Measurements from ENCODE around the gene RIMS3.
A peak's percentile ranks its signal among the peaks of the same experiment; 100 is the strongest.

The RIMS3 gene

GRCh38 chr1:40690771-40691537 is 25.5 kb upstream of the RIMS3 start:
- no peak for DNase-seq

DNA sequence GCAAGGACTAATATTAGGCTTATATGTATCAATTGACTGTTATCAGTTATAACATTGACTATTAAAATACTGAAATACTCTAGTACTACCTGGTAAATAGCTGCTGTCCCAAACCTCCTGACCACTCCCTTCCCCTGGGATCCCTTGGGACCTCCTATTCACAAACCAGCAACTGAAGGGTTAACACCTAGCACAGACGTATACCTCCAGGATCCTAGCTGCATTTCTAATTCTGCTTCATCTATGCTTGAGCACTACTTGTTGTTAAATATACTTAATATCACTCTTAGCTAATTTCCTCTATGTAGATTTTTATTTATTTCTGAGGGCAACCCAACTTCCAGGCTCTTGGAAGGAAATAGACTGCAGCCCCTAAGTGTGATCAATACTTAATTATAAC is 24.3 kb upstream of the RIMS3 start:
- no peak for DNase-seq

DNA sequence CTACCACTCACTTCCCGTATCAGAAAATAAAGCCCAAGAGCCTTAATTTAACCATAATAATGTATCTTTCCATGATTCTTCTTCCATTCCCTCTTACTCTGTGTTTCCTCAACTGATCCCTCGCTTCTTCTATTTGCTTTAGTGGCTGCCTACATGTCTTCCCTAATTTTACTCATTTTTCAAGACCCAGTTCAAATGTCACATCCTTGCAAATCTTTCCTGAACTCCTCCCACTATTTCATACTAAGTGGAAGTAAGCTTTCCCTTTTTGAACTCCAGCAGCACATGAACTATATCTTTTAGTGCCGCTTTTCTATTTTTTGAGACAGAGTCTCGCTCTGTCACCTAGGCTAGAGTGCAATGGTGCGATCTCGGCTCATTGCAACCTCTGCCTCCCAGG is 22.2 kb upstream of the RIMS3 start:
- no peak for DNase-seq

DNA sequence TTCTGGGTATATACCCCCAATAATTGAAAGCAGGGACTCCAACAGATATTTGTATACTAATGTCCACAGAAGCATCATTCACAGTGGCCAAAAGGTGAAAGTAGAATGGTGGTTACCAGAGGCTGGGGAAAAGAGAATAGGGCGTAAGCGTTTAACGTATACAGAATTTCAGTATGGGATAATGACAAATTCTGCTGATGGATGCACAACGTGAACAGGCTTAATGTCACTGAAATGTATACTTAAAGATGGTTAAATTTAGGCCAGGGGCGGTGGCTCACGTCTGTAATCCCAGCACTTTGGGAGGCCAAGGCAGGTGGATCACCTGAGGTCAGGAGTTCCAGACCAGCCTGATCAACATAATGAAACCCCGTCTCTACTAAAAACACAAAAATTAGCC is 21.6 kb upstream of the RIMS3 start:
- no peak for DNase-seq

DNA sequence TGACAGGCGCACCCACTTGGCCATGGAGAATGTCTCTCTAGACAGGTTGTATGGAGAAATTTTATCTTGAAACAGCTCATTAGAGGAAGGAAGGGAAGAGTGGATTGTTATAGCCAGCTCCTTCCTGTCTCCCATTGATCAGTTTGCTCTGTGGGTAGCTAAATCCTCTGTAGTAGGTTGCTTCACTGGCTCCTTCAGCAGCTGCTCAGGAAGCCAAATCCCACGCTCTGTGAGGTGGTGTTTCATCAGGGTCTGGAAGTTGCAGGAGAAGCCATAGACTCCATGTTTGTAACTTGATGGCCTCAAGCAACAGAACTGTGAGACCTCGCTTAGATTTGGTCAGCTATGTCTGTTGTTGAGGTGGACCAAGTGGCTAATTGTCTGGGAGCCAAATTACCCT is 19.2 kb upstream of the RIMS3 start:
- no peak for DNase-seq

DNA sequence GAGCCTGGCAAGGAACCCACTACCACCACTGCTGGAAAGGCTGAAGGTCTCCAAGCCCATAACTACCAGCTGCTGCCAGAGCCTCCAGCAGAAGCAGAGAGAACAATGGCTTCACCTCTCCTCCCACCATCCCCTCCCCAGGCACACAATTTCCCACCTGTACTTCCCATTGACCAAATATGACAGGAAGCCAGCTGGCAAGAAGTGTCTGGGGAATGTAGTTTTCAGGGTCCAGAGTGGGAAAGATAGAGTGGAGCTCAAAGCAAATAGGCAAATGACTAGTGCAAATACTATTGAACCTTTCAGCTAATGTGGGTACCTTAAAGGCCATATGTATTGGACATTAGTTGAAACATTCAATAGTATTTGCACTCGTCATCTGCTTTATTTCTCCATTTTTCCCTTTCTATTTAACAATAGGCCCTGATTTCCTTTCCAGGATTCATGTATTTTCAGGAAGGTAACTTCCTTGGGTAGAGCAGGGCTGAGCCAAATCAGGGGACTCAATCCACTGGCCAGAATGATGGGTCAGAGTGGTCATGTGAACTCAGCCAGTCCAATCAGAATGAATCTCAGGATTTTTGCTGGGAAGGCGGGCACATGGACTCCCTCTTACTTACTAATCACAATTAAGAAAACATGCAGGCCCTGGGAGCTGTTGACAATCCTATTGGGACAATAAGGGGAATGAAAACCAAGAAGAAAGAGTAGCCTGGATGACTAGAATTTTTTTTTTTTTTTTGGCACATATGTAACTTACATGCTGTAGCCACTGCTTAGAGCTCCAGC is 13.9 kb upstream of the RIMS3 start:
- DNase-seq = no peak

DNA sequence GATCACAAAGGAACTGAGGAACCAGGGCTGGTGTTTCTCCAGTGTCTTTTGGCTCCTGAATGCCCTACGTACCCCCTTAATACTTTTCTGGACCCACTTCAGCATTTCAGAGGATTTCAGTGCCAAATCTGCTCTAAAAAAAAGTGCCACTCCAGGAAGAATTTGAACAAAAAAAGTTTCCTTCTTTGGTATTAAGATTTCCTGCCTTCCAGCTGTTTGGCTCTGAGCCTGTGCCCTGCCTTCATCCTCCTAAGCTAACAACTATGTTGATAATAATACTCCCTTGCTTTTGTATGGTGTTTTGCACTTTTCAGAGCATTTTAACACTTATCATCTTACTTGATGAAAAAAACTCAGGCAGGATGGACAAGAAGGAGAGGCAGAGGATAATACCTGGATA is 11.0 kb upstream of the RIMS3 start:
- no peak for DNase-seq

DNA sequence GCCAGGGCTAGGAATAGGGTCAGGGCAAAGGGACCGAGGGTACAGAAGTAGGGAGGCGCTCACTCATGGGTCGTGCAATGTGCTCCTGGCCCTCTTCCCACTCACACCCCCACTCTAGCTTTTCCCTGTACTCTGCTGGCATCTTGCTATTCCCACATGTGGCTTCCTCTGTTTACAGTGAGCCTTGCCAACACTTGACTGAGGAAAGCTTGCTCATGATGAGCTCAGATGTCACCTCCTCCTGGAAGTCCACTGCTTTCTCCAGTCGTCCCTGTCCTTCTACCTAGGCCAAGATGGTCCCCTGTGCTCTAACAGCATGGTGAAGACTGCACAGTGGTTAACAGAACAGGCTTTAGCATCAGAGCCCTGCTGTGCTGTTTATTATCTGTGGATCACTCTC is 8.0 kb upstream of the RIMS3 start:
- DNase-seq = no peak

GRCh38 chr1:40668769-40669525 is 3.5 kb upstream of the RIMS3 start:
- DNase-seq = peak; percentile 92

DNA sequence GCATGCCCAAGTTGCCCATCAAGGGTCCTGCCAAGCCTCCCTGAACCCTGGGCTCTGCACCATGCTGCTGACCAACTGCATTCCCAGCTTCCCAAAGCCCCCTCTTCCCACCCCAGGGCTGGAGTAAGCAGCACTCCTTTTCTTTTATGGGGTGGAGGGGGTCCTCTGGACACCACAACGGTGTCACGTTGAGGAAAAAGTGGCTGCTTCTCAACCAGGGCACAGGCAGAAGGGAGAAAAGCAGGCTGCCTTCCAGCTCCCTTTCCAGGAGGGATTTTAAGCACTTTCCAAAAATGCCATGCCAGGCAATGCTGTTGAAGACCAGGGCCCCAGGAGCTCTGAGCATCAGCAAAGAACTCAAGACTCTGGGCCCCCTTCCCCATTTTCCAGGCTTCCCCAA is 691 bp downstream of the RIMS3 start:
- no peak for DNase-seq

DNA sequence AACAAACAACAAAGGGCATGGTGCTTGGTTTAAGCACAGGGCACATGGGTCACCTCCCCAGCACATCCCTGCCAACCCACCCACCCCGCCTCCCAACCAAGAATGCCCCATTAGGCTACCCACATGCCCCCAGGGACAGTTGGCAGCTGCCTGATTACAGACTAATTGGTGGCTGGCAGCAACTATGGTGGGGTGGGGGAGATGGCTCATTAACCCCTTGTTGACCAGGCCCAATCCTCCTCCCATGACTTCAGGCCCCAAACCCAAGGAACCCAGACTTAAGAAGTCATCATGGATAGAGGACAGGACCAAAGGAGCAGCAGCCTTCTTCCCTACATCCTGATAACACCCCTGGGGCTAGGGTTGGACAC is 1.3 kb downstream of the RIMS3 start:
- no peak for DNase-seq

GRCh38 chr1:40663324-40664166 is 1.9 kb downstream of the RIMS3 start:
- DNase-seq = no peak

GRCh38 chr1:40662864-40663263 is 2.6 kb downstream of the RIMS3 start:
- no peak for DNase-seq

DNA sequence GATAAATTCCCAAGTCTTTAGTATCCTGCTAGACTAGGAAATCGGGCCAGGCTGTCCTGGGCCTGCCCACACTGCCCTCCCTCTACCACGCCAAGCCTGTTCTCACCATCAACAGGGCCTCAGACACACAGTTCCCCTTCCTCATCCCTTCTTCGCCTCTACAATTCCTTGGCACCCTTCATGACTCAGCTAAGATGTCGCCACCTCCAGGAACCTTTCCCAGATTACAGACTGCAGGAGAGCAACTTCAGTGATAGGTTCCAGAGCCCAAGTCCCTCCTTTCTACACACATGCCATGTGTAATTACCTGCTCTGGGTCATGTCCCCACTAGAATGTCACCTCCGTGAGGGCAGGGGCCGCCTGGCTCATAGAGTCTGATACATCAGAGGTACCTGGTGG is 3.3 kb downstream of the RIMS3 start:
- DNase-seq = no peak

- DNase-seq = no peak
Observed at GRCh38 chr1:40661678-40662077, 3.8 kb downstream of the RIMS3 start.

DNA sequence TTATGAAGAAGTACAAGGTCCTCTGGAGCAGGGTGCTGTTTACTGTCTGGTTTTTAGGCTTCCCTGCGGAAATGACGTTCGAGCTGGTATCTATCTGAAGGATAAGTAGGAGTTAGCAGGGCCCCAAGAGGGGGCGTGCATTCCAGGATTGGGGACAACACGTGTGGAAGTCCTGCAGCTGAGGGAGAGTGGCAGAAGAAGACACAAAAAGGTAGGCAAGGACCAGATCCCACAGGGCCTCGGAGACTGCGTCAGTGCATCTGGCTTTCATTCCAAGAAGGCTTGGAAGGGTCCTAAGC is 5.9 kb downstream of the RIMS3 start:
- no peak for DNase-seq

GRCh38 chr1:40658751-40659648 is 6.5 kb downstream of the RIMS3 start:
- DNase-seq = no peak

GRCh38 chr1:40657046-40657445 is 8.4 kb downstream of the RIMS3 start:
- DNase-seq = no peak

- DNase-seq = no peak
Observed at GRCh38 chr1:40653851-40654537, 11.5 kb downstream of the RIMS3 start.

- DNase-seq = no peak
Observed at GRCh38 chr1:40652979-40653378, 12.5 kb downstream of the RIMS3 start.

DNA sequence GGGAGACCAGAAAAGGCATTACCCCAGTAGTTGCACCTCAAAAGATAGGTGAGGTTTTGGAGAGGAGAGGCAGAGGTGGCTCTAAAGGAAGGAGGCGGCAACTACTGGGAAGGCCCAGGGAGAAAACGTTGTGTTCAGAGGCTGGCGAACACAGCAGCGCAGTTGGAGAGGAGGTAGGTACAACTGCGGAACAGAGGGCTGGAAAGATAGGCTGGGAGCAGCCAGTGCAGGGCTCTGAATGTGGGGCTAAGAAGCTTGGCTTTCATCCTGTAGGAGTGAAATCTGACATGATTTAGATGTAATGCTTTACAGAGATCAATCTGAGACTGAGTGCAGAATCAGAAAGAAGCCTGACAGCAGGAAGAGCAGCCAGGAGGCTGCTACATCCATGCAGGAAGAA is 13.0 kb downstream of the RIMS3 start:
- no peak for DNase-seq
